HepG2 (cell line): ENCODE measurements around the gene ZACN. TPM values are rescaled to one million over a fixed set of nuclear protein-coding genes. Genes with fewer than 3 reads are reported as not detected.
A peak's percentile ranks its signal among the peaks of the same experiment; 100 is the strongest.

Source experiments
- CBX1 ChIP-seq: IDR thresholded peaks from one replicate; pipeline ENCODE4 v1.6.1; 2016; ENCODE audit warnings: antibody characterized with exemption, low read depth
- CSRNP2 ChIP-seq: sonication (generic); formaldehyde crosslinking; conservative IDR thresholded peaks from 2 replicates; pipeline ENCODE4 v1.8.0; 2022; ENCODE audit warnings: low read depth, missing genetic modification reagents
- EED ChIP-seq: sonication (generic); formaldehyde crosslinking; IDR thresholded peaks from 2 replicates; pipeline ENCODE4 v1.5.0; 2020; ENCODE audit warnings: mild to moderate bottlenecking, missing genetic modification reagents
- FLYWCH1 ChIP-seq: sonication (generic); formaldehyde crosslinking; IDR thresholded peaks from 2 replicates; pipeline ENCODE4 v1.8.1; 2023; ENCODE audit warnings: mild to moderate bottlenecking, missing genetic modification reagents
- HMG20B ChIP-seq: conservative IDR thresholded peaks from 2 replicates; pipeline ENCODE4 v1.6.1; 2016; ENCODE audit warnings: missing genetic modification reagents, missing compliant biosample characterization
- HOXA9 ChIP-seq: sonication (generic); formaldehyde crosslinking; IDR thresholded peaks from 2 replicates; pipeline ENCODE4 v1.8.1; 2022; ENCODE audit warnings: missing genetic modification reagents, mild to moderate bottlenecking, moderate library complexity, borderline replicate concordance
- KLF11 ChIP-seq: IDR thresholded peaks from 2 replicates; pipeline ENCODE4 v1.6.1; 2016; ENCODE audit warnings: missing compliant biosample characterization
- PHF8 ChIP-seq: sonication (generic); formaldehyde crosslinking; IDR thresholded peaks from 2 replicates; pipeline ENCODE4 v1.5.0; 2020; ENCODE audit warnings: missing genetic modification reagents
- SAP130 ChIP-seq: IDR thresholded peaks from 2 replicates; pipeline ENCODE4 v1.6.1; 2016; ENCODE audit warnings: low read depth
- SMAD1 ChIP-seq: sonication (generic); formaldehyde crosslinking; IDR thresholded peaks from 2 replicates; pipeline ENCODE4 v1.4.0; 2020; ENCODE audit warnings: missing genetic modification reagents, low read depth, mild to moderate bottlenecking, borderline replicate concordance
- SP4 ChIP-seq: sonication (generic); formaldehyde crosslinking; IDR thresholded peaks from 2 replicates; pipeline ENCODE4 v1.8.1; 2023; ENCODE audit warnings: mild to moderate bottlenecking, missing genetic modification reagents
- ZHX2 ChIP-seq, 2 experiments: sonication (generic) in 1 of 2; formaldehyde crosslinking in 1 of 2; IDR thresholded peaks; 2 replicates each; pipeline versions ENCODE4 v1.6.1 to v1.9.0; 2014 to 2022; ENCODE audit warnings: antibody characterized with exemption in 1 of 2, borderline replicate concordance in 1 of 2, inconsistent platforms in 1 of 2, low read depth in 1 of 2, missing genetic modification reagents in 1 of 2
- ZNF446 ChIP-seq: sonication (generic); formaldehyde crosslinking; IDR thresholded peaks from 2 replicates; pipeline ENCODE4 v1.5.0; 2020; ENCODE audit warnings: mild to moderate bottlenecking, missing genetic modification reagents
- ZNF598 ChIP-seq: sonication (generic); formaldehyde crosslinking; IDR thresholded peaks from 2 replicates; pipeline ENCODE4 v1.5.1; 2020; ENCODE audit warnings: mild to moderate bottlenecking, missing genetic modification reagents, borderline replicate concordance
- ZNF614 ChIP-seq: IDR thresholded peaks from 2 replicates; pipeline ENCODE4 v1.6.1; 2018; ENCODE audit warnings: missing biosample characterization, missing genetic modification reagents, inconsistent platforms, borderline replicate concordance
- ZNF749 ChIP-seq: sonication (generic); formaldehyde crosslinking; IDR thresholded peaks from 2 replicates; pipeline ENCODE4 v1.8.0; 2022; ENCODE audit warnings: mild to moderate bottlenecking, missing genetic modification reagents, moderate library complexity, borderline replicate concordance
- ZNF761 ChIP-seq: sonication (generic); formaldehyde crosslinking; conservative IDR thresholded peaks from 2 replicates; pipeline ENCODE4 v1.4.0; 2020; ENCODE audit warnings: mild to moderate bottlenecking, missing genetic modification reagents
- ZSCAN22 ChIP-seq: sonication (generic); formaldehyde crosslinking; IDR thresholded peaks from 2 replicates; pipeline ENCODE4 v1.4.0; 2020; ENCODE audit warnings: mild to moderate bottlenecking, missing genetic modification reagents
- polyA plus RNA-seq, 8 experiments: library from polyadenylated mRNA; depleted of rRNA in 3 of 8; stranded (reverse) in 7 of 8; unstranded in 1 of 8; fragments of >200 nt; fragmentation: Illumina TruSeq in 4 of 8; extraction: Trizol in 4 of 8; gene quantifications; 2 replicates each; pipeline versions ENCODE4 v1.2.1 to v1.2.3, GENCODE V29; 2011 to 2016; ENCODE audit warnings: low read depth in 4 of 8, missing spikeins in 1 of 8, mixed read lengths in 1 of 8; ENCODE audit not compliant: insufficient read depth in 1 of 8
- total RNA-seq, 5 experiments: library from RNA; depleted of rRNA; stranded (reverse); fragments of >200 nt; fragmentation: Illumina TruSeq; extraction: Trizol; gene quantifications; 2 replicates each; pipeline ENCODE4 v1.2.3, GENCODE V29; 2016; ENCODE audit warnings: low read depth in 1 of 5

ZACN gene
- total and polyA plus RNA-seq, 2 of the 13 experiments (the other 11 are each of a cell fraction or from before 2014, with no cell fraction given): 0.11 to 0.15 TPM

- TF ChIP-seq ZHX2 (IDR thresholded peaks at IDR 0.05; ENCODE audit: low read depth) (peak; percentile 90), ZHX2 (CRISPR knock-in tag; IDR thresholded peaks at IDR 0.05; ENCODE audit: borderline replicate concordance) (0 out of 2 replicates have a peak, but pooled peaks have one; percentile 52), ZNF598 (CRISPR knock-in tag) (peak; percentile 85; the same call in 1 of the 2 replicates), SP4 (peak; percentile 94), CSRNP2 (CRISPR knock-in tag) (peak; percentile 68; the same call in 1 of the 2 replicates), FLYWCH1 (CRISPR knock-in tag) (0 out of 2 replicates have a peak, but pooled peaks have one; percentile 24), HMG20B (CRISPR knock-in tag) (no peak), SMAD1 (CRISPR knock-in tag) (peak; percentile 94; the same call in 1 of the 2 replicates), ZNF614 (CRISPR knock-in tag) (peak; percentile 50; the same call in 1 of the 2 replicates), CBX1 (peak; percentile 96), ZNF761 (CRISPR knock-in tag) (peak; percentile 94), PHF8 (CRISPR knock-in tag) (peak; percentile 94), ZNF446 (CRISPR knock-in tag) (peak; percentile 90; the same call in 1 of the 2 replicates), KLF11 (CRISPR knock-in tag) (peak; percentile 74; the same call in 1 of the 2 replicates), ZSCAN22 (CRISPR knock-in tag) (peak; percentile 56), HOXA9 (CRISPR knock-in tag) (peak; percentile 96; the same call in 1 of the 2 replicates), SAP130 (CRISPR knock-in tag) (peak; percentile 97), ZNF749 (CRISPR knock-in tag) (peak; percentile 96; the same call in 1 of the 2 replicates), EED (peak; percentile 92)
These were observed 6.7 kb upstream of the ZACN start, which contains the start of gene SRP68 (continued) for GRCh38 chr17:76072148-76072858.
